GM18951 (cell line): Measurements from ENCODE around the gene EFEMP2.

ENCODE experiments used
- POLR2A ChIP-seq: IDR thresholded peaks from 4 replicates; pipeline ENCODE4 v1.6.1; 2011; ENCODE audit warnings: mild to moderate bottlenecking; ENCODE audit not compliant: insufficient read length, insufficient read depth; ENCODE audit errors: extremely low read depth
- in situ Hi-C: fragments of 300-500 bp; cut with MboI; formaldehyde crosslinking; loops from one replicate; pipeline ENCODE4 v1.12.0; 2022; ENCODE audit warnings: low sequenced_read_pairs, mixed read lengths, inconsistent platforms; ENCODE audit not compliant: unreplicated experiment

Gene EFEMP2

GRCh38 chr11:65915101-65915820 lies 42.7 kb upstream of the EFEMP2 start:
- in situ Hi-C loops: no loop called here
- TF ChIP-seq POLR2A: no peak

GRCh38 chr11:65912845-65913244 lies 40.2 kb upstream of the EFEMP2 start:
- TF ChIP-seq POLR2A: no peak
- in situ Hi-C loops: no loop called here

- TF ChIP-seq POLR2A: no peak
- in situ Hi-C loops: no loop called here
Observed at GRCh38 chr11:65911682-65912568, 39.3 kb upstream of the EFEMP2 start.

- TF ChIP-seq POLR2A: no peak
- in situ Hi-C loops: no loop called here
Observed at GRCh38 chr11:65907878-65908277, 35.3 kb upstream of the EFEMP2 start.

- no peak for TF ChIP-seq POLR2A
- in situ Hi-C loops: no loop called here
Observed at GRCh38 chr11:65906602-65907001, 34.0 kb upstream of the EFEMP2 start.

- TF ChIP-seq POLR2A: no peak
- in situ Hi-C loops: no loop called here
Observed at GRCh38 chr11:65903715-65904114, 31.1 kb upstream of the EFEMP2 start.

GRCh38 chr11:65903068-65903481 lies 30.5 kb upstream of the EFEMP2 start:
- in situ Hi-C loops: no loop called here
- no peak for TF ChIP-seq POLR2A

GRCh38 chr11:65900899-65901180 lies 28.2 kb upstream of the EFEMP2 start:
- in situ Hi-C loops: no loop called here
- no peak for TF ChIP-seq POLR2A

GRCh38 chr11:65900125-65900898 lies 27.7 kb upstream of the EFEMP2 start, which contains the start of gene FOSL1:
Gene FOSL1 (minus strand): TSS chr11:65900388. CDS start chr11:65900339, 49 bp downstream.
- in situ Hi-C loops: no loop called here
- TF ChIP-seq POLR2A: peak; percentile 74

- TF ChIP-seq POLR2A: peak; percentile 45
Observed at GRCh38 chr11:65899356-65900124, 26.9 kb upstream of the EFEMP2 start.

GRCh38 chr11:65898656-65899355 lies 26.2 kb upstream of the EFEMP2 start:
- in situ Hi-C loops: no loop called here
- no peak for TF ChIP-seq POLR2A

More at GRCh38 chr11:65899356-65900124, 26.9 kb upstream of the EFEMP2 start:
- in situ Hi-C loops: no loop called here

GRCh38 chr11:65897020-65897471 lies 24.4 kb upstream of the EFEMP2 start:
- in situ Hi-C loops: no loop called here
- no peak for TF ChIP-seq POLR2A
